ENCODE measurements around the gene SLC50A1.
"Not testable (repeated sequence)": the region's sequence is repeated elsewhere in the genome, so short reads cannot be mapped to it uniquely, and the experiment has no call there.

SLC50A1 gene

DNA sequence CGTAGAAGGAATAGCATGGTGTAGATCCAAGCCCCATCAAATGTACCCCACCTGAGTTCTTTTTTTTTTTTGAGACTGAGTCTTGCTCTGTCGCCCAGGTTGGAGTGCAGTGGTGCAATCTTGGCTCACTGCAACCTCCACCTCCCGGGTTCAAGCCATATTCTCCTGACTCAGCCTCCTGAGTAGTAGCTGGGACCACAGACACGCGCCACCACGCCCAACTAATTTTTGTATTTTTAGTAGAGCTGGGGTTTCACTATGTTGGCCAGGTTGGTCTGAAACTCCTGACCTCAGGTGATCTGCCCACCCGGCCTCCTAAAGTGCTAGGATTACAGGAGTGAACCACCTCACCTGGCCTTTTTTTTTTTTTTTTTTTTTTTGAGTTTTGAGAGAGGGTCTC lies 17.6 kb upstream of the SLC50A1 start:
- not testable (repeated sequence) for DNase-seq

DNA sequence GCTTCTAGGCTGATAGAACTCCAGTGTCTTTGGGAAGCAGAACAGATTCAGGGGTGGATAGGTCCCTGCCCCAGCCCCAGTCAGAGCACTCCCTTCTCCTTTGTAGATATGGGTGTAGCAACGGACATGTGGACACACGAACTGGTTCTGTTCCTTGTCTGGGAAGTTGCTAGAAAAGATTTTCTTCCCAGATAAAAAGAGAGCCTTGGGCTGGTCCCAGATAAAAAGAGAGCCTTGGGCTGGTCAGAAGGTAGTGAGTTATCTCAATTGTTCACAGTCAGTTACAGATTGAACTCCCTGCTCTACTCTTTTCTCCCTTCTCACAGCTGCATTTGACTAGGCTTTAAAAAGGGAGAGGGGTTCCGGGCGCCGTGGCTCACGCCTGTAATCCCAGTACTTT lies 15.4 kb upstream of the SLC50A1 start:
- no peak for DNase-seq

DNA sequence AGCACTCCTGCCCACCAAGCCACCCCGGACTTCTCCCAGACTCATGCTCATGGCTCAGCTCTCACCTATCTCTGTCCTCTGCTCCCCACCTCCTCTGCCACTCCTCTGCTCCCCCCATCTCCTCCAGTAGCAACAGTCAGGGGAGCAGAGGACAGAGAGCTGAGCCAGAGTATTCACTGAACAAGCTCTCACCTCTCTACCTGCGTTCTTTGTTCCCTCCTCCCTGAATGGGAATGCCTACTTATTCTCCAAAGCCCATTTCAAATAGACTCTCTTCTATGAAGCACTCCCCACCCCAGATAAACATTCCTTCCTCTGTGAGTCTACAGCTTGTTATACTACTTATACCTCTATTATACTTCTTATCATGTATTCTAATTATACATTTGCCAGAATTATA lies 14.4 kb upstream of the SLC50A1 start:
- no peak for DNase-seq

DNA sequence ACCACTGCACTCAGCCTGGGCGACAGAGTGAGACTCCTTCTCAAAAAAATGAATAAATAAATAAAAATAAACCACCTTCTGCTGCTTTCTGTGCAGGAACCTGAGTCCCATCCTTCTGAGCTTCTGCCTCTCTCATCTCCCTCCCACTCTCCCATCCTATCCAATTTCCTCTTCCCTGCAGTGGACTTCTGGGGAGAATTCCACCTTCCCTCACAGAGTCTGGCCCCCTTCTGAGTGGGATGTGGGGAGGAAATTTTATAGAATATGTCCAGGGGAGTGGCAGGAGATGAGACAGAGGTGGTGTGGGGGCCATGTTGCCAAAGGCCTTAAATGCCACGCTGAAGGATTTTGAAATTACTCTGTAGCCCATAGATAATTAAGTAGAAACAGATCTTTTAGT lies 13.3 kb upstream of the SLC50A1 start:
- no peak for DNase-seq

DNA sequence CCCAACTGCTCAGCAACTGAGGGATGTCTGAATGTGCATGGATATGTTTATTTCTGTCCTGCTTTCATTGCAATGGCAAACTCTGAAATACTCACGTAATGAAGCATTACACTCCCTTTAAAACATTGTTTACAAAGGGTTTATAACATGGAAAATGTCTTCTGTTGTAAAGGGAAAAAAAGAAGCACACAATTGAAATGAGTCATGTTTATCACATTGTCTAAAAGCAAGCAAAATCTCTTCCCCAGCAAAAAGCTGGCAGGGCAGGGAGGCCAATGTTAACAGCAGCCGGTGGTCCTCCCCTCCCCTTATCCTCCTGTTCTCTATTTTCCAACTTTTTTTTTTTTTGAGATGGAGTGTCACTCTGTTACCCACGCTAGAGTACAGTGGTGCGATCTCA lies 11.9 kb upstream of the SLC50A1 start:
- no peak for DNase-seq

DNA sequence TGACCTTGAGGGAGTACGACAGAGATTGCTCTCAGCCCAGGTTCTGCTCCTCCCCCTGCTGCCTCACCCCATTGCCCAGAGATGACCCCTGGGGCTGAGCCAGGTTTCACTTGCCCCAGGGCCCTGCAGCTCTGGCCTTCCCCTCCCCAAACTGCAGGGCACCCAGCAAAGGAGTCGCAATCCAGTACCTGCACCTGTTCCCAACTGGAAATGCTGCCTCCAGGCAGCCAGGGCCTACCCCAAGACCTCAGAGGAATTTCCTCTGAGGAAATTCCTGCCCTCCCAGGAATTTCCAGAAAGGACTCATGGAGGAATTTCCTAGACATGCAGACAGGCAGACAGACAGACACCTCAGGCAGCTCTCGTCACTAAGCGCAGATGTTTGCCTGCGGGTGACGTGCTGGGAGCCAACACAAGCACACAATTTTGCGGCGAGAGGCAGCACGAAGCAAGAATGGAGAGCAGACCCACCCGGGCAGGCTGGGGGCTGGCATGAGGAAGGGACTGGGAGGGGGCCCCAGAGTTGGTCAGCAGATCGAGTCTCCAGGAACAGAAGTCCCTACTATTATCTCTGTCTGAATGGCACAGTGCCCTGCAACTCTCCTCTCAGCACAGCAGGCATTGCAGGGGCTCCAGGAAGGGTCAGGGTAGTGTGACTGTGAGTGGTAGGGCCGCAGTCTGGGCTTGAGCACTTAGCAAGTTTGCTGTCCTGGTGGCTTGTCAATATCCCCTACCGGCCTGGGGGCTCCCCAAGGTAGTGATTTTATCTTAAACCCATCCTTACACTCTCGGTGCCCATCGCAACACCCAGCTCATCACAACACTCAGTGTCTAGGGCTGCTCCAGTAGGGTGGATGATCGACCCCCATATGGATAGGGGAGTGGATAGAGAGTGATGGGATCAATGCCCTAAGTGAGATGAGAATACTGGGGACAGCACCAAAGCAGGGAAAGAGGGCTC lies 10.9 kb upstream of the SLC50A1 start:
- DNase-seq: no peak

DNA sequence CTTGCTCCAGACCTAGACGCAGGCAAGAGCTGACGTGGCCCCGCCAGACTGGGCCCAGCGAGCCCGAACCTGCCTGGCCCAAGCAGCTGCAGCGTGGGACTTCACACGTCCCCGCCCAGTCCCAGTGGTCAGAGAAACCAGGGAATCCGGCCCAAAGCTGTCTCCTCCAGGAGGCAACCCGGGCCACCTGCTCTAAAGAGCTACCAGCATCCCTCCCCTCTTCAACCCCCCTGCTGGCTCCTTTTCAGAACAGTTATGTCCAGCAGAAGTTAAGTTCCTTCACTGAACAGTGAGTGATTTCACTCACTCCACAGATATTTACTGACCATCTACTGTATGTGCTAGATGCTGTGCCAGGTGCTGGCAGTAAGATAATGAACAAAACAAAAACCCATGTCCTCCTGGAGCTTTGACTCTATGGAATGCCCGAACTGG lies 10.1 kb upstream of the SLC50A1 start:
- no peak for DNase-seq

DNA sequence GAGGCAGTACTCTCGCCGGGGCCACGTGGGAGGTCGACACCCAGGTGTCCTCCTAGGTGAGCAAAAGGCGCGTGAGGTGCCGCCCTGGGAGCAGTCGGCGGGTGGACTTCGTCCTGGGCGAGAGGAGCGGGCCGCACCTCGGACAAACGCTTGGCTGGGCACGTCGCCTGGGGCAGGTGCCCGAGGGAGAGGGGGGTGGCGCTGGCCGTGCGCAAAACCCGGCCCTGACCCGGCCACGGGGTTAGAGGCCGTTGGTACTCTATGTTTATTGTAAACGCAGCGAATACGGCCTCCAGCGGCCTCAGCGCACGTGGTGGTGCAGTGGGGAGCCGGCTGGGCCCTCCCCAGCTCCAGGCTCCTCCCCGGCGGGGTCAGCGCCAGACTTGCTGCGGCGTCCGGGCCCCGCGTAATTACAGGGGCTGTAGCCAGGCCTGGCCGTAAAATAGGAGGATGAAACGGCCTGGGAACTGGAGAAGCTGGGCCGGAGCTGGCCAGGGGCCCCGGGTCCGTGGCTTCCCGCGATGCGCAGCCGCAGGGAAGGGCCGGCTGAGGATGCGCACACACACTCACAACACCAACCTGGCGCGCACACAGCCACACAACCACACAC lies 9.6 kb upstream of the SLC50A1 start:
- no peak for DNase-seq

DNA sequence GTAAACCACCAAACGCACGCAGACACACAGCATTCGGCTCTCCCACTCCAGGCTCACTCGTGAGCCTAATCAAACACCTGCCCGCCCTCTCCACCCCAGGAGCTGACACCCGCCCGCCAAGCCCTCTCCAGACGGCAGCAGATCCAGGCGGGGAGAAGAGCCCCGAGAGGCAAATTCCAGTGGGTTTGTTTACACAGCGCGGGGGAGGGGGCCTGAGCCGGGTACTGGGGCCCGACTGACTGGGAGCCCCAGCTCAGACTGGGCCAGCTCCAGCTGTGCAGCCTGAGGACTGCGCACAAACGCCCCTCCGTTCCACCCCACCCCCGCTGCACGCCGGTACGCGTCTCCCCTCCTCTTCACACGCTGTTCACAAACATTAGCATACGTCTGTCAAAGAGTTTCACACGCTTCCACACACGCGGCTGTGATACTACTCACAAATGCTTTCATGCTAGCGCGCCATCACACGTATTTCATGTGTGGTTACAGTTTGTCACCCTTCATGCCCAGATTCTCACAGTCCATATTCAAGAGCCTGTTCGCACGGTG lies 9.0 kb upstream of the SLC50A1 start:
- no peak for DNase-seq

DNA sequence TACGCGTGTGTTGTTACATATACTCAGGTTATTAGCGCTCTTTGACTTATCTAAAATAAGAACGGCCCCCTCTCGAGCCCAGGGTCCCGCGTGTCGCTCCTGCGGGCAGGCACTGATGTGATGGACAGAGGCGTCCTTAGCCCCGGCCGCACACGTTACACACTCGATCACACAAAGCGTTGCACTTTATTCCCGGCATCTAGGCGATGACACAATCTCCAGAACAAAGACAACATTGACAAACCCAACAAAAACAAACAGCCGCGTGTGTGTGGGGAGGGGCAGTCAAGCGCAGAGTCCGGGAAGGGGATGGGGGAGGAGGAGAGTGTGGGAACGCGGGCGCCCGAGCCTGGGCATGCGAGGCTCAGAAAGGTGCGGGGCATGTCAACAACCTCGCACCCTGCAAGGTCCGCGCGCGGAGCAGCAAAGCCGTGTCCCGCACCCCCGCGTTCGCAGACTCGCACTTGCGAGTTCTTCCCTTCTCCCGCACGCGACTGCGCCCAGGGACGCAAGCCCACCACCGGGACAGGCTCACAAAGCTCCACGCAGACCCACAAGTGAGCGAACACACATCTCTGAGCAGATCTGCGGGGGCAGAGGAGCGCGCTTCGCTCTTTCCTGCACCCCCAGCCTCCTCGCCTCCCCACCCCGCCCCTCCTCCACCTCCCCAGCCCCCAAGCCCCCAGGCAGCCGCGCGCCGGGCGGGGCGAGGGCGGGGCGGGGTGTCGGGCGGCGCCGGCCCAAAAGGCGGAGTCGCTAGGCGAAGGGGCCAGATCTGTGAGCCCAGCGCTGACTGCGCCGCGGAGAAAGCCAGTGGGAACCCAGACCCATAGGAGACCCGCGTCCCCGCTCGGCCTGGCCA lies 8.3 kb upstream of the SLC50A1 start, which contains the start of gene EFNA1:
EFNA1 (plus strand) TSS at position 772 of the 862 bp plus-strand sequence. CDS start 102 bp downstream, outside the sequence.
- DNase-seq: no peak

DNA sequence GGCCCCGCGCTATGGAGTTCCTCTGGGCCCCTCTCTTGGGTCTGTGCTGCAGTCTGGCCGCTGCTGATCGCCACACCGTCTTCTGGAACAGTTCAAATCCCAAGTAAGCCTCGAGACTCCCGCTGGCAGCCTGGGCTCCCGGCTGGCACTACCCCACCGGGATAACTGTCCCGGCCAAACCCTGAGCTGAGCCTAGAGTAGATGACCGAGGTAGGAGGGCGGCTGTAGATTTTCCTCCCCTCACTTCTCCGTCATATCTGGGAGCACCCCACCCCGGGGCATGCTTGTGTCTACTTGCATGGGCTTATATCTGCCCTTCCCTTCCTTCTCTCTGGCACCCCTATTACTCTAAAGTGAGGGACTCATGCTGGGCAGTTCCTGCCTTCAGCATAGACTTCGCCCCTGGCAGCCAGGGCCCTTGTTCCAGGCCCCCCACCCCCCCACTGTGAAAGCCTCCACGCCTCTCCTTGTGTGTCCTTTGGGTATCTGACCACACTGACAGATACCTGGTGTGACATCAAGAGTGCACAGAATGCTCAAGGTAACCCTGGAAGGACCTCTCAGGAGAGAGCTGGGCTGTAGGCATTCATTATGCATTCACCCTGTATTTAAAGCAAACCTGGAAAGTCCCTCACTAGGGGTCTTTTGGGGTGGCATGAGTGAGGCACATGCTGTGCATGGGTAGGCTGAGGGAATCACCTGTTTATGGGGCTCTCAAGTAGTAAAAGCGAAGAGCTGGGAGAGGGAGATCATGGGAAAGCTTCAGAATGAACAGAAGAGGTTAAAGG lies 7.5 kb upstream of the SLC50A1 start:
- no peak for DNase-seq

DNA sequence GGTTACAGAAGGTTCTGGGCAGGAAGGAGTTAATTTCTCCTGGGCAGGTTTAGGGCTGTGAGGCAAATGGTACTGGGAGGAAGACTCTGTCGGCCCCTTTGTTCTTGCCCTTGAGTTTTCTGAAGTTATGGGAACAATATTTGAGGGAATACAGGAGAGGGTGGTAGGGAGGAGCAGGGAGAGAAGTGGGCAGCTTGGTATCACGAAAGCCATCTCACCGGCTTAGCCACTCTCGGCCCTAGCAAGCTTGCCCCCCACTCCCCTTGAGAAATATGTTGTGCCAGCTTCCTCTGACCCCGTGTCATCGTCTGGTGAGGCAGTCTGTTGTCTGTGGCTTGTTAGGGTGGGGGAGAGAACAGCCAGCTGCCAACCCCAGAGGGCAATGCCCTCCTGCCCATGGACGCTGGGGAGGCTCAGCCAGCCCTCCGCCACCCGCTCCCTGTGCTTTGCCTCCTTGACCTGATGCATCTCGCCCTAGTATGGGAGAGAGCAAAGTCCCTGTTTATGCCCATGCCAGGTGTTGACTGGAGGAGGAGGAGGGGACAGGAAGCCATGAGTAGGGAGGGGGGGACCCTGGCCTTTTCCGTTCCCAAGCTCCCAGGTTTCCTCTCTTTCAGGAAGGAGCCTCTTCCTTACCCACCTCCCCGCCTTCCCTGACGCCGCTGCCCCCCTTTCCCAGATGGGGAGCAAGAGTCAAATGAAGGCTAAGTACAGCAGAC lies 6.7 kb upstream of the SLC50A1 start:
- DNase-seq: no peak

DNA sequence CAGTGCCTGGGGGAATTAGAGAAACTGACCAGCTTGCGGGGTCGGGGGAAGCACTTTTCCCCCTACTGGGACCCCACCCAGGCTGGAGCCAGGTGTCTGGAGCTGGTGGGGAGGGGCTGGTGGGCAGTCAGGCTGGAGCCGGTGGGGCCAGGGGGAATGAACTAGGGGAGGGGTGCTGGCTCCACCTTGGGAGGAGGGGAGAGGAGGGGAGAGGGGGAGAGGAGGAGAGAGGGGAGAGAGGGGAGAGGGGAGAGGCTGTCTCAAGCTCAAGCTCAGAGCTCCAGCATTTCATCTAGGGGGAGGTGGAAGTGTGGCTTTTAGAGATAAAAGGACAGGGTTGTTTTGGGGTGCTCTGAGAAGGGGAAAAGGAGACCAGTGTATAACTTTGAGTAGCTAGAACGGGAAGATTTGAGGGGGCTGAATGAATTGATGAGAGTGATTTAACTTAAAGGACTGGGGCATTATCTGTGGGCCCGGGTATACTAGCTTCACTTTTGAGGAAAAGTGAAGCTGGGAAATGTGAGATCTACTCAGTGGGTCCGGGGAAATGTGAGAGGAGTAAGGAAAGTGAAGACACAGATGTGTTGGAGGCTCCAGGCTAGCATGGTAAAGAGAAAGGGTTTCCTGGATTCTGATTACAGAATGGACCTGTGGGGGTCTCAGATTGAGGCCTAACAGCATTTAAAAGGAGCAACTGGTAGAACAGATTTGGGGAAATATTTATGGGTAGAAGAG lies 5.2 kb upstream of the SLC50A1 start:
- no peak for DNase-seq

DNA sequence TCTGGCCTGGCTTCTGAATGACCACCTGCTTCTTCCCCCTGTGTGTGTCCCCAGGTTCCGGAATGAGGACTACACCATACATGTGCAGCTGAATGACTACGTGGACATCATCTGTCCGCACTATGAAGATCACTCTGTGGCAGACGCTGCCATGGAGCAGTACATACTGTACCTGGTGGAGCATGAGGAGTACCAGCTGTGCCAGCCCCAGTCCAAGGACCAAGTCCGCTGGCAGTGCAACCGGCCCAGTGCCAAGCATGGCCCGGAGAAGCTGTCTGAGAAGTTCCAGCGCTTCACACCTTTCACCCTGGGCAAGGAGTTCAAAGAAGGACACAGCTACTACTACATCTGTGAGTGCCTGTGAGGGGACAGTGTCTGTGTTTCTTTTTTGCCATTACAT lies 4.4 kb upstream of the SLC50A1 start:
- no peak for DNase-seq

DNA sequence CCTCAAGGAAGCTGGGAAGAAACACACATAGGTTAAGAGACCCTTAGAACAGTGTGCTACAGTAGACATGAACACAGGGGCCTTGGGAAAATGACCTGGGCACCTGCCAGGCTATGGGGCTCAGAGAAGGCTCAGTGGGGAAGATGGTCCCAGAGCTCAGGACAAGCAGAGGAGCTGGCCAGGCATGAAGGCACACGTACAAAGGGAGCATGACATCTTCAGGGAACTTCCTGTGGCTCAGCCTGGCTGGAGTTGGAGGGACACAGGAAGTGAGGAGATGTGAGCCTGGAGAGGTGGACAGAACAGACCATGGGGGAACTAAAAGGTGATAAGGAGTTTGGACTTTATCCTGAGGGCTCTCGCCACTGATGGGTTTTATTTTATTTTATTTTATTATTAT lies 3.8 kb upstream of the SLC50A1 start:
- no peak for DNase-seq

DNA sequence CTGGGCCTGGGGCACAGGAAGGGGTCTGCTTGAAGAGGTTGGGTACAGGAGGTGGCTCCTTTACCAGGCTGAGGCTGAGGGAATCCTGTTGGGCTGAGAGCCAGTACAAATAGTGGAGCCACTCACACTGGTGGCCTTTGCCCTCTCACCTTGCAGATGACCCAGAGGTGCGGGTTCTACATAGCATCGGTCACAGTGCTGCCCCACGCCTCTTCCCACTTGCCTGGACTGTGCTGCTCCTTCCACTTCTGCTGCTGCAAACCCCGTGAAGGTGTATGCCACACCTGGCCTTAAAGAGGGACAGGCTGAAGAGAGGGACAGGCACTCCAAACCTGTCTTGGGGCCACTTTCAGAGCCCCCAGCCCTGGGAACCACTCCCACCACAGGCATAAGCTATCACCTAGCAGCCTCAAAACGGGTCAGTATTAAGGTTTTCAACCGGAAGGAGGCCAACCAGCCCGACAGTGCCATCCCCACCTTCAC lies 1.8 kb upstream of the SLC50A1 start:
- no peak for DNase-seq

DNA sequence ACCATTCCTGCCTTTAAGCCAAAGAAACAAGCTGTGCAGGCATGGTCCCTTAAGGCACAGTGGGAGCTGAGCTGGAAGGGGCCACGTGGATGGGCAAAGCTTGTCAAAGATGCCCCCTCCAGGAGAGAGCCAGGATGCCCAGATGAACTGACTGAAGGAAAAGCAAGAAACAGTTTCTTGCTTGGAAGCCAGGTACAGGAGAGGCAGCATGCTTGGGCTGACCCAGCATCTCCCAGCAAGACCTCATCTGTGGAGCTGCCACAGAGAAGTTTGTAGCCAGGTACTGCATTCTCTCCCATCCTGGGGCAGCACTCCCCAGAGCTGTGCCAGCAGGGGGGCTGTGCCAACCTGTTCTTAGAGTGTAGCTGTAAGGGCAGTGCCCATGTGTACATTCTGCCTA lies 1.3 kb upstream of the SLC50A1 start:
- no peak for DNase-seq

DNA sequence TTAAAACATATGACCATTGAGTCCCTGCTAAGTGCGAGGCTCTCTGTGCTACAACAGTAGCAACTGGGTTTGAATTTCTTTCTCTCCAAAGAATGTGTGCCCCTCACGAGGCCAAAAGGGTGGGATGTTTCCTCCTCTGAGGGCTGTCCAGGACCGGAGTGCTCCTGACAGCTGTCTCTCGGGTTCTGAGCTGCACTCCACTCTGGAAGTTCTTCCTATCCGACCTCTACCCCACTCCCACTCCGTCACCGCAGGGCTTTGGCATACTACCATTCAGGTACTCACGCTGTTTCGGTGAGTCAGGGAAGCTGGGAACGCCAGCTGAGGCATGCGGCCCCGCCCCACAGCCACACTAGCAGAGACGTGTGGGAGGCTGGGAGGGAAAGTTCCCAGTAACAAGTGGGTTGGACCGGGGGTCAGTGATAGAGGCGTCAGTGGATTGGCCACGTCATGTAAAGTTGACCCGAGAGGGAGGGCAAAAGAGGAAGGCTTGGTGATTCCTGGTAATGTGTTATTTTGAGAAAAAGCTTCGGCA lies 705 bp upstream of the SLC50A1 start:
- DNase-seq: no peak

DNA sequence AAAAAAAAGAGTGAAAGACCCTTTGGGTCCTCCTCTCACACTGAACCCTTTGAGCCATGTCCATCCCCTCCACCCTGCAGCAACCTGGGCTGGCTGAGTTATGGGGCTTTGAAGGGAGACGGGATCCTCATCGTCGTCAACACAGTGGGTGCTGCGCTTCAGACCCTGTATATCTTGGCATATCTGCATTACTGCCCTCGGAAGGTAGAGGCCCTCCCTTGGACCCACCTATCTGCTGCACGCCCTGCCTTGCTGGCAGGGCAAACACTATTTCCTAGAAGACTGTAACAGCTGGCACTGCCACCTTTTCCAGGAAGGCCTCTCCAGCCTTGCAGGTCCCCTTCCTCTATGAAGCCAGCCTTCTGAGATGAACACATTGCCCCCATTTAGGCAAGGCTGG lies 1.1 kb downstream of the SLC50A1 start:
- no peak for DNase-seq
